Suprapubic skin (tissue), 4 donors: Measurements from ENCODE around the gene NSFL1C. TPM values are rescaled to one million over a fixed set of nuclear protein-coding genes. Genes with fewer than 3 reads are reported as not detected.

Source experiments
- DNase-seq, 2 donors: peaks; one replicate each; pipeline ENCODE4 v3.0.0-alpha.2; 2019; ENCODE audit warnings: low spot score in 2 of 2
- H3K27ac ChIP-seq: fragments of 200-600 bp; sonication (generic); one replicate; pipeline ENCODE4 v1.5.1; 2019
- H3K27me3 ChIP-seq: fragments of 200-600 bp; sonication (generic); one replicate; pipeline ENCODE4 v1.5.1; 2019
- H3K36me3 ChIP-seq: fragments of 200-600 bp; sonication (generic); one replicate; pipeline ENCODE4 v1.5.1; 2019
- H3K4me1 ChIP-seq: fragments of 200-600 bp; sonication (generic); one replicate; pipeline ENCODE4 v1.5.1; 2019
- H3K4me3 ChIP-seq: fragments of 200-600 bp; sonication (generic); one replicate; pipeline ENCODE4 v1.5.1; 2019; ENCODE audit warnings: mild to moderate bottlenecking
- H3K9me3 ChIP-seq: fragments of 200-600 bp; sonication (generic); one replicate; pipeline ENCODE4 v1.5.1; 2019
- EP300 ChIP-seq: sonication (generic); formaldehyde crosslinking; IDR thresholded peaks from one replicate; pipeline ENCODE4 v1.6.1; 2017; ENCODE audit warnings: antibody characterized with exemption
- POLR2A ChIP-seq, 2 donors: fragments of 450-650 bp; IDR thresholded peaks; one replicate each; pipeline ENCODE4 v1.6.1; 2017; ENCODE audit warnings: antibody characterized with exemption in 2 of 2, mild to moderate bottlenecking in 2 of 2, moderate library complexity in 2 of 2
- POLR2AphosphoS5 ChIP-seq, 3 donors: sonication (generic); formaldehyde crosslinking; IDR thresholded peaks; one replicate each; pipeline ENCODE4 v1.6.1; 2017; ENCODE audit warnings: antibody characterized with exemption in 3 of 3
- WGBS: methylation state at CpG from one replicate; pipeline ENCODE4 v1.1.5; 2018; 5-methylcytosine and 5-hydroxymethylcytosine counted together
- total RNA-seq, 4 donors: library from RNA; depleted of rRNA; stranded (reverse); fragments of >200 nt; gene quantifications; one replicate each; pipeline ENCODE4 v1.1.0, GENCODE V29; 2016
- TF ChIP-seq, protein P1 (sequence below), 2 donors: fragments of 200-600 bp in 1 of 2; fragments of 450-650 bp in 1 of 2; sonication (generic) in 1 of 2; IDR thresholded peaks; one replicate each; pipeline ENCODE4 v1.5.1; 2016 to 2019; ENCODE audit warnings: antibody characterized with exemption in 2 of 2, mild to moderate bottlenecking in 1 of 2, moderate library complexity in 1 of 2

The NSFL1C gene
- total RNA-seq, 4 donors from 2014 or later = 55.0 to 75.3 (median 64.3) TPM

GRCh38 chr20:1435337-1435699, 31.3 kb downstream of the NSFL1C start:
- peaks cover 7% of the 10 kb centered on the region for H3K36me3 ChIP-seq
- H3K9me3 ChIP-seq = no peaks in the 10 kb centered on the region
- no peaks in the 10 kb centered on the region for H3K27me3 ChIP-seq
- H3K27ac ChIP-seq = no peak overlapping the region
- TF ChIP-seq, protein P1, sequence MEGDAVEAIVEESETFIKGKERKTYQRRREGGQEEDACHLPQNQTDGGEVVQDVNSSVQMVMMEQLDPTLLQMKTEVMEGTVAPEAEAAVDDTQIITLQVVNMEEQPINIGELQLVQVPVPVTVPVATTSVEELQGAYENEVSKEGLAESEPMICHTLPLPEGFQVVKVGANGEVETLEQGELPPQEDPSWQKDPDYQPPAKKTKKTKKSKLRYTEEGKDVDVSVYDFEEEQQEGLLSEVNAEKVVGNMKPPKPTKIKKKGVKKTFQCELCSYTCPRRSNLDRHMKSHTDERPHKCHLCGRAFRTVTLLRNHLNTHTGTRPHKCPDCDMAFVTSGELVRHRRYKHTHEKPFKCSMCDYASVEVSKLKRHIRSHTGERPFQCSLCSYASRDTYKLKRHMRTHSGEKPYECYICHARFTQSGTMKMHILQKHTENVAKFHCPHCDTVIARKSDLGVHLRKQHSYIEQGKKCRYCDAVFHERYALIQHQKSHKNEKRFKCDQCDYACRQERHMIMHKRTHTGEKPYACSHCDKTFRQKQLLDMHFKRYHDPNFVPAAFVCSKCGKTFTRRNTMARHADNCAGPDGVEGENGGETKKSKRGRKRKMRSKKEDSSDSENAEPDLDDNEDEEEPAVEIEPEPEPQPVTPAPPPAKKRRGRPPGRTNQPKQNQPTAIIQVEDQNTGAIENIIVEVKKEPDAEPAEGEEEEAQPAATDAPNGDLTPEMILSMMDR (IDR thresholded peaks at IDR 0.05) = no peak
- TF ChIP-seq POLR2AphosphoS5 (IDR thresholded peaks at IDR 0.05) = no peak
- no peak for TF ChIP-seq EP300
- TF ChIP-seq POLR2A (IDR thresholded peaks at IDR 0.05) = no peak
- H3K4me3 ChIP-seq = no peak overlapping the region
- no peak for DNase-seq
- no peaks in the 10 kb centered on the region for H3K4me1 ChIP-seq

GRCh38 chr20:1434571-1435336, 31.9 kb downstream of the NSFL1C start:
- H3K4me3 ChIP-seq = no peak overlapping the region
- H3K27me3 ChIP-seq = no peaks in the 10 kb centered on the region
- no peak overlapping the region for H3K27ac ChIP-seq
- TF ChIP-seq POLR2AphosphoS5 (IDR thresholded peaks at IDR 0.05) (no peak), POLR2A (IDR thresholded peaks at IDR 0.05) (no peak)
- H3K36me3 ChIP-seq = peaks cover 3% of the 10 kb centered on the region
- WGBS = 61% methylated on average over 2 of the region's 2 CpGs
- no peaks in the 10 kb centered on the region for H3K4me1 ChIP-seq
- DNase-seq = no peak
- no peaks in the 10 kb centered on the region for H3K9me3 ChIP-seq

DNA sequence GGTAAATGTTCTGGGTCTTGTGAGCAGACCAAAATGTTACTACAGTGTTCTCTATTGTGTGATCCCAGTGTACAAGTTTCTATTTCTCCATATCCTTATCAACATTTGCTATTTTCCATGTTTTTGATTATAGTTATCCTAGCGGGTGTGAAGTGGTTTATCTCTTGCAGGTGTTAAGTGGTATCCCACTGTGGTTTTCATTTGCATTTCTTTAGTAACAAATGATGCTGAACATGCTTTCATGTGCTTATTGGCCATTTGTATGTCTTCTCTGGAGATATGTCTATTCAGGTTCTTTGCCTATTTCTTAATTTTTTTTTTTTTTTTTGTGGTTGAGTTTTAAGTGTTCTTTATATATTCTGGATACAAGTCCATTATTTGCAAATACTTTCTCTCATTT, 35.5 kb downstream of the NSFL1C start:
- Histone ChIP-seq H3K27me3 (no peaks in the 10 kb centered on the region), H3K27ac (no peak overlapping the region), H3K36me3 (no peaks in the 10 kb centered on the region), H3K9me3 (no peaks in the 10 kb centered on the region), H3K4me3 (no peak overlapping the region), H3K4me1 (no peaks in the 10 kb centered on the region)
- TF ChIP-seq EP300 (no peak), POLR2AphosphoS5 (IDR thresholded peaks at IDR 0.05) (no peak), POLR2A (IDR thresholded peaks at IDR 0.05) (no peak)
- TF ChIP-seq, protein P1 (IDR thresholded peaks at IDR 0.05) = no peak
- 55% methylated on average over 1 of the region's 1 CpG for WGBS
- DNase-seq = no peak

- WGBS = 86% methylated on average over 1 of the region's 1 CpG
- DNase-seq = no peak
- TF ChIP-seq POLR2A (IDR thresholded peaks at IDR 0.05) (no peak), EP300 (no peak), POLR2AphosphoS5 (IDR thresholded peaks at IDR 0.05) (no peak)
- TF ChIP-seq, protein P1 (IDR thresholded peaks at IDR 0.05) = no peak
- H3K27ac ChIP-seq = no peak overlapping the region
- no peaks in the 10 kb centered on the region for H3K9me3 ChIP-seq
- no peaks in the 10 kb centered on the region for H3K4me1 ChIP-seq
- no peaks in the 10 kb centered on the region for H3K36me3 ChIP-seq
- no peak overlapping the region for H3K4me3 ChIP-seq
- no peaks in the 10 kb centered on the region for H3K27me3 ChIP-seq
Measured at GRCh38 chr20:1430004-1430451, 36.6 kb downstream of the NSFL1C start.

- WGBS = 83% methylated on average over 4 of the region's 4 CpGs
- Histone ChIP-seq H3K9me3 (no peaks in the 10 kb centered on the region), H3K27ac (no peak overlapping the region), H3K36me3 (no peaks in the 10 kb centered on the region), H3K27me3 (no peaks in the 10 kb centered on the region), H3K4me1 (peaks cover 2% of the 10 kb centered on the region), H3K4me3 (no peak overlapping the region)
- no peak for DNase-seq
- TF ChIP-seq EP300 = no peak
- no peak for TF ChIP-seq POLR2A (IDR thresholded peaks at IDR 0.05)
- TF ChIP-seq, protein P1 (IDR thresholded peaks at IDR 0.05) = no peak
- TF ChIP-seq POLR2AphosphoS5 (IDR thresholded peaks at IDR 0.05) = no peak
Measured at GRCh38 chr20:1429143-1429728, 37.4 kb downstream of the NSFL1C start.
